ENCODE results near the gene EEIG1. TPM values are rescaled to one million over a fixed set of nuclear protein-coding genes. Genes with fewer than 3 reads are reported as not detected.

EEIG1 gene
- polyA plus RNA-seq, 1 donor (not counting 4 experiments of a cell fraction or from before 2014, with no cell fraction given): 3.7 TPM

- H2AFZ ChIP-seq (ENCODE audit: control insufficient read depth, low read length): no peak overlapping the region
- H3K36me3 ChIP-seq (ENCODE audit: control insufficient read depth in 2 of 2, extremely low read depth in 1 of 2, insufficient read depth in 2 of 2, low read length in 2 of 2): no peaks in the 10 kb centered on the region
- no peaks in the 10 kb centered on the region for H3K27me3 ChIP-seq (ENCODE audit: control insufficient read depth, extremely low read depth, insufficient read depth, low read length)
- H3K9me1 ChIP-seq (ENCODE audit: control insufficient read depth, extremely low read depth, insufficient read depth, low read length): no peaks in the 10 kb centered on the region
- no peak overlapping the region for H3K9ac ChIP-seq (ENCODE audit: control insufficient read depth, extremely low read depth, insufficient read depth, low read length)
- no peaks in the 10 kb centered on the region for H4K20me1 ChIP-seq (ENCODE audit: control insufficient read depth, extremely low read depth, insufficient read depth, low read length)
- no peaks in the 10 kb centered on the region for H3K79me2 ChIP-seq (ENCODE audit: control insufficient read depth, insufficient read depth, low read length)
- dilution Hi-C loops (cut with MboI; ENCODE audit: extremely low pct_ligation_motif_present, low sequenced_read_pairs): no loop called here
- H3K4me3 ChIP-seq (ENCODE audit: control insufficient read depth in 2 of 3, extremely low read depth in 1 of 3, insufficient read depth in 2 of 3, low read depth in 1 of 3, low read length in 3 of 3): no peak overlapping the region
- no peak for FAIRE-seq
- TF ChIP-seq CTCF (optimal IDR thresholded peaks at IDR 0.05 in 1 of 3, IDR thresholded peaks at IDR 0.05 in 1 of 3, conservative IDR thresholded peaks at IDR 0.05 in 1 of 3; ENCODE audit: extremely low read depth in 1 of 3, insufficient read depth in 2 of 3, low read length in 3 of 3) (no peak), EZH2 (IDR thresholded peaks at IDR 0.05; ENCODE audit: low read length) (no peak)
- H3K4me1 ChIP-seq (ENCODE audit: control insufficient read depth, extremely low read depth, insufficient read depth, low read length): no peaks in the 10 kb centered on the region
- no peak overlapping the region for H3K4me2 ChIP-seq (ENCODE audit: control insufficient read depth, extremely low read depth, insufficient read depth, low read depth, low read length)
- no peak for DNase-seq (ENCODE audit: low read depth, low spot score)
- no peak overlapping the region for H3K27ac ChIP-seq (ENCODE audit: control insufficient read depth, insufficient read depth, low read length)
- H3K9me3 ChIP-seq (ENCODE audit: control insufficient read depth, low read depth, low read length): no peaks in the 10 kb centered on the region
Measured at GRCh38 chr9:127990554-127990953, 9.8 kb upstream of the EEIG1 start.

GRCh38 chr9:127989094-127989493 lies 8.3 kb upstream of the EEIG1 start:
- FAIRE-seq: no peak

More at GRCh38 chr9:127989094-127989493, 8.3 kb upstream of the EEIG1 start:
- no peaks in the 10 kb centered on the region for H3K36me3 ChIP-seq (ENCODE audit: control insufficient read depth in 2 of 2, extremely low read depth in 1 of 2, insufficient read depth in 2 of 2, low read length in 2 of 2)
- H3K4me1 ChIP-seq (ENCODE audit: control insufficient read depth, extremely low read depth, insufficient read depth, low read length): no peaks in the 10 kb centered on the region
- no peaks in the 10 kb centered on the region for H3K9me1 ChIP-seq (ENCODE audit: control insufficient read depth, extremely low read depth, insufficient read depth, low read length)
- H3K79me2 ChIP-seq (ENCODE audit: control insufficient read depth, insufficient read depth, low read length): no peaks in the 10 kb centered on the region
- no peak overlapping the region for H3K9ac ChIP-seq (ENCODE audit: control insufficient read depth, extremely low read depth, insufficient read depth, low read length)
- H3K27ac ChIP-seq (ENCODE audit: control insufficient read depth, insufficient read depth, low read length): no peak overlapping the region
- no peaks in the 10 kb centered on the region for H3K9me3 ChIP-seq (ENCODE audit: control insufficient read depth, low read depth, low read length)
- H4K20me1 ChIP-seq (ENCODE audit: control insufficient read depth, extremely low read depth, insufficient read depth, low read length): no peaks in the 10 kb centered on the region
- dilution Hi-C loops (cut with MboI; ENCODE audit: extremely low pct_ligation_motif_present, low sequenced_read_pairs): no loop called here
- TF ChIP-seq EZH2 (IDR thresholded peaks at IDR 0.05; ENCODE audit: low read length) (no peak), CTCF (optimal IDR thresholded peaks at IDR 0.05 in 1 of 3, IDR thresholded peaks at IDR 0.05 in 1 of 3, conservative IDR thresholded peaks at IDR 0.05 in 1 of 3; ENCODE audit: extremely low read depth in 1 of 3, insufficient read depth in 2 of 3, low read length in 3 of 3) (no peak)
- H3K4me2 ChIP-seq (ENCODE audit: control insufficient read depth, extremely low read depth, insufficient read depth, low read depth, low read length): no peak overlapping the region
- H3K4me3 ChIP-seq (ENCODE audit: control insufficient read depth in 2 of 3, extremely low read depth in 1 of 3, insufficient read depth in 2 of 3, low read depth in 1 of 3, low read length in 3 of 3): no peak overlapping the region
- no peaks in the 10 kb centered on the region for H3K27me3 ChIP-seq (ENCODE audit: control insufficient read depth, extremely low read depth, insufficient read depth, low read length)
- H2AFZ ChIP-seq (ENCODE audit: control insufficient read depth, low read length): no peak overlapping the region
- DNase-seq (ENCODE audit: low read depth, low spot score): no peak
